Measurements from ENCODE around the gene TRAFD1.

TRAFD1 gene

DNA sequence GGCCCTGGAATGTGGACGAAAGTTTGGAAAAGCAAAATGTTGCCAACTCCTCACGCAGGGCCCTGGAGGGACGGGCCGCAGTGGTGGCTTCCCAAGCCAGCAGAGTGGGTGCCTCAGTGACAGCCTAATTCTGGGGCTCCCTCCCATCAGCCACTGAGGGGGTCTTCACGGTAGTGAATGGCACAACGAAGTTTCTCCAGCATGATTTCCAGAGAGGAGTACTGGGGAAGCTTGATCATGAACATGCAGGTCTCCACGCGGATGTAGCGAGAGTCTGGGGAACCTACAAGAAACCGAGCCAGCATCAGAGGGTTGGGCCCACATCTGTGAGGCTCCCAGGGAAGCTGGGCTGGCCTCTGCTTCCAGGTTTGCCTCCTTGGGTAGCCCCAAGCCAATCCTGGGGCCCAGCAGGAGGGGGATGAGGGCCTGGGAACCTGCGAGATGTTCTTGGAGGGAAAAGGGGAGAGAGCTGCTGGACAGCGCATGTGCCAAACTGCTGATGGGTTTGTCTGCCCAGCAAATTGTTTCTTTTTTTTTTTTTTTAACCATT lies 37.0 kb downstream of the TRAFD1 start:
- Histone ChIP-seq H3K27me3 (ENCODE audit: insufficient read depth, insufficient read length) (no peaks in the 10 kb centered on the region), H3K4me1 (ENCODE audit: insufficient read depth, insufficient read length) (peaks cover 7% of the 10 kb centered on the region), H3K9me3 (ENCODE audit: insufficient read depth, low read length) (no peaks in the 10 kb centered on the region; the same call in 1 of the 2 replicates), H3K4me3 (ENCODE audit: insufficient read length, low read depth) (no peak overlapping the region), H3K9ac (ENCODE audit: insufficient read length, low read depth) (no peak overlapping the region), H3K36me3 (ENCODE audit: insufficient read depth, insufficient read length, low read length) (peaks cover 54% of the 10 kb centered on the region)
- DNase-seq (ENCODE audit: low read depth, low spot score), result no peak
- TF ChIP-seq ZNF274 (IDR thresholded peaks at IDR 0.05; ENCODE audit: low read depth, low read length), result no peak
- TF ChIP-seq SUZ12 (IDR thresholded peaks at IDR 0.05; ENCODE audit: extremely low read depth, insufficient read depth, insufficient read length), result no peak
- no peak for TF ChIP-seq YY1 (IDR thresholded peaks at IDR 0.05; ENCODE audit: insufficient read depth, insufficient read length)

DNA sequence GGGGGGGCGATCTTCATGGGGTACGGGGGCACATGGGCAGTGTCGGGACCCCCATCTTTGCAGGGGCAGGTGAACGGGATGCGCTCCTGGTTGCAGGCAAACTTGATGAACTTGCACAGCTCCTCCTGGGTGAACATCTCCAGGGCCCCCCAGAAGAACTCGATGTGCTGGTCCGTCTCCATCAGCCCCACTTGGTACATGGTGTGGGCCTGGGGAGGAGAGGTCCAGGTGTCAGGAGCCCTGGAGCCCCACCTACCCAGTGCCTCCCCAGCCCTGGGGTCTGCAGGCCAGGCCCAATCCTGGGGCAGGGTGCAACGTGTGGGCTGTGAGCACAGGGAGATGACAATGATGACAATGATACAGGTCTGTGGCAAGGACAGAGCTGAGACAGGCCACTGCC lies 37.7 kb downstream of the TRAFD1 start:
- Histone ChIP-seq H3K36me3 (ENCODE audit: insufficient read depth, insufficient read length, low read length) (peaks cover 56% of the 10 kb centered on the region), H3K9me3 (ENCODE audit: insufficient read depth, low read length) (no peaks in the 10 kb centered on the region; the same call in 1 of the 2 replicates), H3K9ac (ENCODE audit: insufficient read length, low read depth) (no peak overlapping the region), H3K4me3 (ENCODE audit: insufficient read length, low read depth) (no peak overlapping the region), H3K27me3 (ENCODE audit: insufficient read depth, insufficient read length) (no peaks in the 10 kb centered on the region), H3K4me1 (ENCODE audit: insufficient read depth, insufficient read length) (peaks cover 7% of the 10 kb centered on the region)
- no peak for TF ChIP-seq SUZ12 (IDR thresholded peaks at IDR 0.05; ENCODE audit: extremely low read depth, insufficient read depth, insufficient read length)
- TF ChIP-seq ZNF274 (IDR thresholded peaks at IDR 0.05; ENCODE audit: low read depth, low read length), result no peak
- no peak for TF ChIP-seq YY1 (IDR thresholded peaks at IDR 0.05; ENCODE audit: insufficient read depth, insufficient read length)
- DNase-seq (ENCODE audit: low read depth, low spot score), result no peak

DNA sequence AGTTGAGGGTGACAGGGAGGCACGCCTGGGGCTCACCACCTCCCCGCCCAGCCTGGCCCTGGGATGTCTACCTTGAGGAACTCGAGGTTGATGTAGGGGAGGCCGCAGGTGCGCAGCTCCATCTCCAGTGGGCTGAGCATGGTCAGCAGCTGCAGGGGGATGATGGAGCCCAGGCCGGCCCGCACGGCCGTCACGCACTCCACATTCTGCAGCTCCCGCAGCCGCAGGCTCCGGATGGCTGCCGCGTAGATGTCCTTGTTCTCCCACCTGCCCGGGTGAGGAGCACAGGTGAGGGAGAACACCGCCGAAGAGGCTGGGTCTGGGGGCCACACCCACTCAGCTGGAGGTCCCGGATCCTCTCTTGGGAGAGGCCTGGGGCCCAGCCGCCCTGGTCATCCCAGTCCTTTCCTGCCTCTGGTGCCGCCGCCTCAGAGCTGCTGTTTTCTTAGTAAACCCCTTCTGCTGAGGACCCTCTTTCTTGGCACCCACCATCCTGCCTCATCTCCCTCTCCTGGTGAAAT lies 38.2 kb downstream of the TRAFD1 start:
- H3K9me3 ChIP-seq (ENCODE audit: insufficient read depth, low read length), result no peaks in the 10 kb centered on the region; the same call in 1 of the 2 replicates
- H3K4me1 ChIP-seq (ENCODE audit: insufficient read depth, insufficient read length), result peaks cover 7% of the 10 kb centered on the region
- no peak for TF ChIP-seq ZNF274 (IDR thresholded peaks at IDR 0.05; ENCODE audit: low read depth, low read length)
- TF ChIP-seq YY1 (IDR thresholded peaks at IDR 0.05; ENCODE audit: insufficient read depth, insufficient read length), result no peak
- TF ChIP-seq SUZ12 (IDR thresholded peaks at IDR 0.05; ENCODE audit: extremely low read depth, insufficient read depth, insufficient read length), result no peak
- no peaks in the 10 kb centered on the region for H3K27me3 ChIP-seq (ENCODE audit: insufficient read depth, insufficient read length)
- DNase-seq (ENCODE audit: low read depth, low spot score), result no peak
- no peak overlapping the region for H3K4me3 ChIP-seq (ENCODE audit: insufficient read length, low read depth)
- H3K9ac ChIP-seq (ENCODE audit: insufficient read length, low read depth), result no peak overlapping the region
- H3K36me3 ChIP-seq (ENCODE audit: insufficient read depth, insufficient read length, low read length), result peaks cover 58% of the 10 kb centered on the region

DNA sequence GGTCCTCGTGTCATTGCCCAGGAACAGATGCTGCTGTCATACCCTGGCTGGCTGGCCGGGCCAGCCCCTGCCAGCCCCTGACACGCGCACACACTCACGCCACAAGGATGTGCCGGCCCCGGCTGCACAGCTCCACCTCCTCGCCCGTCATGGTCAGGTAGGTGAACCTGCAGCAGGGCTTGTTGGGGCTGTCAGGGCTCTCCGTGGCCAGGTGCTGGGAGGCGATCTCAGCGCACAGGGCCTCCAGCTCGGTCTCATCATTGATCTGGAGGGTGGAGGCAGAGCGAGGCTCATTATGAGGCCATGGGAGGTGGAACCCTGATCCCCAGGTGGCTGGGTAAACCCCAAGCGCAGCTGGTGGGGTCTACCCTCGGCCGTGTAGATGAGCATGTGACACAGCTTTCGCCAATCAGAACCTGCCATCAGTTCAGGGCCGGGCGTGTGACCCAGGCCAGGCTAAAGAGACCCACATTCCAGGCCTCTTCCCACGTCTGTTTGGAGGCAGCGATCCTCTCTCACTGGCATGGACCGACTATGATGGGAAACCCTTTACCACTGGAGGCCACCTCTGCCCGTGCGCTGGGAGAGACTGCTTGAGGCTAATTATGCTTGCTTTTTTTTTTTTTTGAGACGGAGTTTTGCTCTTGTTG lies 38.8 kb downstream of the TRAFD1 start:
- no peaks in the 10 kb centered on the region; the same call in 1 of the 2 replicates for H3K9me3 ChIP-seq (ENCODE audit: insufficient read depth, low read length)
- H3K9ac ChIP-seq (ENCODE audit: insufficient read length, low read depth), result no peak overlapping the region
- no peak for DNase-seq (ENCODE audit: low read depth, low spot score)
- H3K4me3 ChIP-seq (ENCODE audit: insufficient read length, low read depth), result no peak overlapping the region
- H3K4me1 ChIP-seq (ENCODE audit: insufficient read depth, insufficient read length), result peaks cover 7% of the 10 kb centered on the region
- no peaks in the 10 kb centered on the region for H3K27me3 ChIP-seq (ENCODE audit: insufficient read depth, insufficient read length)
- no peak for TF ChIP-seq ZNF274 (IDR thresholded peaks at IDR 0.05; ENCODE audit: low read depth, low read length)
- no peak for TF ChIP-seq YY1 (IDR thresholded peaks at IDR 0.05; ENCODE audit: insufficient read depth, insufficient read length)
- no peak for TF ChIP-seq SUZ12 (IDR thresholded peaks at IDR 0.05; ENCODE audit: extremely low read depth, insufficient read depth, insufficient read length)
- H3K36me3 ChIP-seq (ENCODE audit: insufficient read depth, insufficient read length, low read length), result peaks cover 58% of the 10 kb centered on the region

DNA sequence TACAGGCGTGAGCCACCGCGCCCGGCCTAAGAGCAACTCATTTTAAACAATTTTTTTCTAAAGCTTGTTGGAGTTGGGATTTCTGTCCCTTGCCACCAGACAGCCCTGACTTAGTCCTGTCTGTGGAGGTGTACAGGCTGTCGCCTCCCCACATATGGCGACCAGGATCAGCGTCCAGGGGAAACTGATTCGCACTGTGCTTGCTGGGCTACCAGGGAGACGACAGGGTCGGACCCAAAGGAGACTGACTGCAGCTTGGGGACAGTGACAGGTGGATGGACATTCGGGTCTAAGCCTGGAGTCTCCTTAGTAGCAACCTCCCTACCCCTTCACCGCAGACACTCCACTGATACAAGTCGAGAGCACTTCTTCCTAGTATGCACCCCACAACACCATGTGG lies 40.3 kb downstream of the TRAFD1 start:
- no peaks in the 10 kb centered on the region for H3K9me3 ChIP-seq (ENCODE audit: insufficient read depth, low read length)
- H3K4me3 ChIP-seq (ENCODE audit: insufficient read length, low read depth), result no peak overlapping the region
- peaks cover 10% of the 10 kb centered on the region for H3K4me1 ChIP-seq (ENCODE audit: insufficient read depth, insufficient read length)
- no peak for DNase-seq (ENCODE audit: low read depth, low spot score)
- peaks cover 44% of the 10 kb centered on the region for H3K36me3 ChIP-seq (ENCODE audit: insufficient read depth, insufficient read length, low read length)
- H3K9ac ChIP-seq (ENCODE audit: insufficient read length, low read depth), result no peak overlapping the region
- TF ChIP-seq YY1 (IDR thresholded peaks at IDR 0.05; ENCODE audit: insufficient read depth, insufficient read length) (no peak), ZNF274 (IDR thresholded peaks at IDR 0.05; ENCODE audit: low read depth, low read length) (no peak), SUZ12 (IDR thresholded peaks at IDR 0.05; ENCODE audit: extremely low read depth, insufficient read depth, insufficient read length) (no peak)
- no peaks in the 10 kb centered on the region for H3K27me3 ChIP-seq (ENCODE audit: insufficient read depth, insufficient read length)

DNA sequence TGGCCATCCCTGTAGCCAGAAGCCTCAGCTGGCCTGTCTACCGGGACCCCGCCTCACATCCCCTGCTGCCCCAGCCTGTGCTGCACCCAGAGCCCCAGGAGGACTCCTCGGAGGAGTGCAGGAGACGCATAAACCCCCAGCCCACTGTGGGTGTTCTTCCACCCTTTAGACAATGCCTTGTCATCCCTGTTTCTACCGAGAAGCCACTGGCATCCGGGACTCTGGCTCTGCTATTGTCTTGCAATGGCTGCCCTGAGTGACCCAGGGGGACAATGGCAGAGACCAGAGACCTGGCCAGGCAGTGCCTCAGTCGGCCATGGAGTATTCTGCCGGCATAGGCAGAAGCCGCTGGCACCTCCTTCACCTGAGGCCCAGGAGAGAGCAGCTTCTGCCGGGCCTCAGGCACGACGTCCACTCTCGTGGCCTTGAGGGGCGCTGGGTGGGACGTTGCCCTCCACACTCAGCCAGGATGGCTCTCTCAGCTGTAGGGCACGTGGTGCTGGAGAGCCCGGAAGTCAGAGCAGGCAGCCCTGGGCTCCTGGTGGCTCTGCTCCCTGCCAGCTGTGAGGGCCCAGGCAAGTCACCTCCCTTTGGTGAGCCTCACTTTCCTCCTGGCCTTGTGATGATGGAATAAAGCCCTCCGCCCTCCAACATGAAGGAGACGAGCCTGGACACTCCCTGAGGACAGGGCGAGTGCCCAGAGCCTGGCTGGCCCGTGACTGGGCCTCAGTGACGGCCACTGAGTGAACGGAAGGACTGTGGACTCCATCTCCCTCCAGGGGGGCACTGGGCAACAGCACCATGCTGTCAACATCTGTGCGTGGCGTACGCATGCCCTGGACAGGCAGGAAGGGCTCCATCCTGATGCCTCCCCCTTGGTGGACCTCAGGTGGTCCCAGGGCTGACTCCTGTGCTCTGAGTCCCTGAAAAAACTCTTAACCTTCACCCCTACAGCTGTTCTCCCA lies 41.0 kb downstream of the TRAFD1 start:
- no peak for TF ChIP-seq YY1 (IDR thresholded peaks at IDR 0.05; ENCODE audit: insufficient read depth, insufficient read length)
- no peak for TF ChIP-seq SUZ12 (IDR thresholded peaks at IDR 0.05; ENCODE audit: extremely low read depth, insufficient read depth, insufficient read length)
- no peak for TF ChIP-seq ZNF274 (IDR thresholded peaks at IDR 0.05; ENCODE audit: low read depth, low read length)
- H3K27me3 ChIP-seq (ENCODE audit: insufficient read depth, insufficient read length), result no peaks in the 10 kb centered on the region
- H3K9me3 ChIP-seq (ENCODE audit: insufficient read depth, low read length), result no peaks in the 10 kb centered on the region
- H3K36me3 ChIP-seq (ENCODE audit: insufficient read depth, insufficient read length, low read length), result peaks cover 44% of the 10 kb centered on the region
- H3K9ac ChIP-seq (ENCODE audit: insufficient read length, low read depth), result no peak overlapping the region
- DNase-seq (ENCODE audit: low read depth, low spot score), result no peak
- no peak overlapping the region for H3K4me3 ChIP-seq (ENCODE audit: insufficient read length, low read depth)
- H3K4me1 ChIP-seq (ENCODE audit: insufficient read depth, insufficient read length), result peaks cover 10% of the 10 kb centered on the region

Data from NT2/D1 (cell line).